ENCODE results near the gene PDCD1LG2. TPM values are rescaled to one million over a fixed set of nuclear protein-coding genes. Genes with fewer than 3 reads are reported as not detected.
A peak's percentile ranks its signal among the peaks of the same experiment; 100 is the strongest.

Gene PDCD1LG2
- total RNA-seq, 1 experiment from 2014 or later: 18.4 TPM

DNA sequence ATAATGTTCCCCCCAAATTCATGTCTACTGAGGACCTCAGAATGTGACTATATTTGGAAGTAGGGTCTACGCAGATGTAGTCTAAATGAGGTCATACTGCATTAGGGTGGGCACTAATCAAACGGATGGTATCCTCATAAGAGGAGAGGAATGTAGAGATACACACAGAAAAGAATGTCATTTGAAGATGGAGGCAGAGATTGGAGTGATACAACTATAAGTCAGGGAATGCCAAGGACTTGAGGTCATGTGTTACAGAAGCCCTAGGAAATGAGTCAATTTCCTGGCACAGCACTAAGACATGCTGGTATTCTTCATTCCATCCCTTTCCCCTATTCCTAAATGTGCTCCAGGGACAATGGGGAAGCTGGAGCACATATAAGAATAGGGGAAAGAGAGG, 758 bp upstream of the PDCD1LG2 start:
- DNase-seq (ENCODE audit: low read depth in 1 of 2, low spot score in 2 of 2): peak; percentile 62 to 87
- Histone ChIP-seq H3K4me1 (replicated peaks) (peaks cover 53% of the 10 kb centered on the region), H3K27ac (peak overlapping the region; percentile 99), H3K9me3 (replicated peaks) (no peaks in the 10 kb centered on the region), H3K4me3 (no peak overlapping the region; the same call in 1 of the 2 replicates), H3K36me3 (no peaks in the 10 kb centered on the region), H3K27me3 (replicated peaks) (no peaks in the 10 kb centered on the region)

GRCh38 chr9:5510989-5511388, 658 bp downstream of the PDCD1LG2 start:
- Histone ChIP-seq H3K4me3 (peak overlapping the region; percentile 35), H3K27ac (peak overlapping the region; percentile 99), H3K9me3 (replicated peaks) (no peaks in the 10 kb centered on the region), H3K36me3 (peaks cover under 1% of the 10 kb centered on the region; the same call in 1 of the 2 replicates), H3K4me1 (replicated peaks) (peaks cover 58% of the 10 kb centered on the region), H3K27me3 (replicated peaks) (no peaks in the 10 kb centered on the region)
- peak in 1 of 2 experiments; percentile 43 for DNase-seq (ENCODE audit: low read depth in 1 of 2, low spot score in 2 of 2)

- Histone ChIP-seq H3K27me3 (replicated peaks) (no peaks in the 10 kb centered on the region), H3K36me3 (peaks cover 5% of the 10 kb centered on the region; the same call in 1 of the 2 replicates), H3K4me3 (peak overlapping the region; percentile 35), H3K4me1 (replicated peaks) (peaks cover 58% of the 10 kb centered on the region), H3K27ac (peak overlapping the region; percentile 99), H3K9me3 (replicated peaks) (no peaks in the 10 kb centered on the region)
- DNase-seq (ENCODE audit: low read depth in 1 of 2, low spot score in 2 of 2): no peak
Measured at GRCh38 chr9:5511476-5511875, 1.1 kb downstream of the PDCD1LG2 start.

- H3K36me3 ChIP-seq: peaks cover 5% of the 10 kb centered on the region; the same call in 1 of the 2 replicates
- no peak for DNase-seq (ENCODE audit: low read depth in 1 of 2, low spot score in 2 of 2)
- H3K4me1 ChIP-seq (replicated peaks): peaks cover 58% of the 10 kb centered on the region
- no peaks in the 10 kb centered on the region for H3K27me3 ChIP-seq (replicated peaks)
- H3K27ac ChIP-seq: peak overlapping the region; percentile 99; the same call in 1 of the 2 replicates
- no peaks in the 10 kb centered on the region for H3K9me3 ChIP-seq (replicated peaks)
- H3K4me3 ChIP-seq: peak overlapping the region; percentile 35
Measured at GRCh38 chr9:5511935-5512580, 1.7 kb downstream of the PDCD1LG2 start.

DNA sequence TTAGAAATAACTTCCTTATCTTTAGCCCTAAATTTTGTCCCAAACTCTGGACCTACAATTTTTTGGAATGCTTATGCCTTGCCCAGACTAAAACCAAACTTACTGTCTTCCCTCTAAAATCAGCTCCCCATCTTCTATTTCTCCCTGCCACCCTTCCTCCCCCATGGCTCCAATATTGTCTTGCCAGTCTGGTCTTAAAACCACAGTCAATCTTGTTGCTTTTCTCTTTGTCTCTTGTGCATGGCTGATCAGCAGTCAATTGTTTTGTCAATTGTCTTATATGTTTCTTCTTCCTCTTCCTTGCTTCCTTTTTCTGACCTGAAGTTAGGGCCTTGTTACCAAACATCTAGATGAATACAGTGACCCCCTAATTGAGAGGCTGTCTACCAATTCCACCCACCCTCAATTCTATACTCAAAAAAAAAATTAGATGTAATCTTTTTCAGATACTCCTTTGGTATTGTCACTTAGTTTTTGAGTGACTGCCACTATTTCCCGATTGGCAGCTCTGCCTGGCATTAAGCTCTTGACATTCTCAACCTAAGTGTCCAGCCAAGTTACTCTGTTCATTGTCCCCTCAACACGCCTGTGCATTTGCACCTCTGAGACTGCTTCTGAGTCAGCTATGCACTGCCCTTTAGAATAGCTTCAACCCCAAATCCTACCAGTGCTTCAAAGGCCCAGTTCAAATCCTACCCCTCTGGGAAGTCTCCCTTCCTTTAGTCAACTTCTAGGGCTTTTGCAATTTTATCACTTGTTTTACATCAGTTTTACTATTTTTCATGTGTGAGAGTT, 2.5 kb downstream of the PDCD1LG2 start:
- no peaks in the 10 kb centered on the region for H3K27me3 ChIP-seq (replicated peaks)
- no peaks in the 10 kb centered on the region for H3K9me3 ChIP-seq (replicated peaks)
- no peak overlapping the region for H3K4me3 ChIP-seq
- no peak for DNase-seq (ENCODE audit: low read depth in 1 of 2, low spot score in 2 of 2)
- H3K36me3 ChIP-seq: peaks cover 5% of the 10 kb centered on the region; the same call in 1 of the 2 replicates
- peaks cover 58% of the 10 kb centered on the region for H3K4me1 ChIP-seq (replicated peaks)
- 0 out of 2 replicates have a peak overlapping the region, but pooled peaks have one; percentile 99 for H3K27ac ChIP-seq

- Histone ChIP-seq H3K4me3 (no peak overlapping the region), H3K4me1 (replicated peaks) (peaks cover 50% of the 10 kb centered on the region), H3K9me3 (replicated peaks) (no peaks in the 10 kb centered on the region), H3K27me3 (replicated peaks) (no peaks in the 10 kb centered on the region), H3K27ac (0 out of 2 replicates have a peak overlapping the region, but pooled peaks have one; percentile 11), H3K36me3 (peaks cover 5% of the 10 kb centered on the region; the same call in 1 of the 2 replicates)
- no peak for DNase-seq (ENCODE audit: low read depth in 1 of 2, low spot score in 2 of 2)
Measured at GRCh38 chr9:5513966-5514616, 3.8 kb downstream of the PDCD1LG2 start.

GRCh38 chr9:5514617-5515260, 4.4 kb downstream of the PDCD1LG2 start:
- H3K9me3 ChIP-seq (replicated peaks): no peaks in the 10 kb centered on the region
- peaks cover 5% of the 10 kb centered on the region; the same call in 1 of the 2 replicates for H3K36me3 ChIP-seq
- H3K4me3 ChIP-seq: no peak overlapping the region
- no peaks in the 10 kb centered on the region for H3K27me3 ChIP-seq (replicated peaks)
- DNase-seq (ENCODE audit: low read depth in 1 of 2, low spot score in 2 of 2): no peak
- H3K4me1 ChIP-seq (replicated peaks): peaks cover 44% of the 10 kb centered on the region
- H3K27ac ChIP-seq: no peak overlapping the region

DNA sequence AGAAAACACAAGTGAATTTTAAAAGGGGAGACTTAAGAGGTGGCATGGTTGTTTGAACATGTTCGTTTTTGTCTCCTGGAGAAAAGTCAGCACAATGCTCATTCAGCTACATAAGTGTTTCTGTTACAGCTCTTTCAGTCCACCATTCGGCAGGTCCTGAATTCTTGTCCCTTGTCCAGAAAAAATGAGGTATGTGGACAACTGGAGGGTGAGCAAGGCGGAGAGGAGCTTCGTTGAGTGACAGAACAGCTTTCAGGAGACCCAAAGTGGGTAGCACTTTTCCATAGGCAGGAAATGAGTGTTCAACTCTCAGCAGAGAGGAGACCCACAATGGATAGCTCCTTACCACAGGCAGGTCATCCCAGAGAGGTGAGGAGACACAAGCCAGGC, 4.9 kb downstream of the PDCD1LG2 start:
- Histone ChIP-seq H3K4me1 (replicated peaks) (peaks cover 39% of the 10 kb centered on the region), H3K4me3 (no peak overlapping the region), H3K27ac (no peak overlapping the region), H3K9me3 (replicated peaks) (no peaks in the 10 kb centered on the region), H3K27me3 (replicated peaks) (no peaks in the 10 kb centered on the region), H3K36me3 (peaks cover 5% of the 10 kb centered on the region; the same call in 1 of the 2 replicates)
- no peak for DNase-seq (ENCODE audit: low read depth in 1 of 2, low spot score in 2 of 2)

- no peaks in the 10 kb centered on the region for H3K9me3 ChIP-seq (replicated peaks)
- no peak for DNase-seq (ENCODE audit: low read depth in 1 of 2, low spot score in 2 of 2)
- peaks cover 31% of the 10 kb centered on the region for H3K4me1 ChIP-seq (replicated peaks)
- no peak overlapping the region for H3K4me3 ChIP-seq
- H3K27ac ChIP-seq: no peak overlapping the region
- peaks cover 5% of the 10 kb centered on the region; the same call in 1 of the 2 replicates for H3K36me3 ChIP-seq
- no peaks in the 10 kb centered on the region for H3K27me3 ChIP-seq (replicated peaks)
Measured at GRCh38 chr9:5516453-5517220, 6.3 kb downstream of the PDCD1LG2 start.

GRCh38 chr9:5518171-5518936, 8.0 kb downstream of the PDCD1LG2 start:
- Histone ChIP-seq H3K4me1 (replicated peaks) (peaks cover 14% of the 10 kb centered on the region), H3K36me3 (peaks cover 5% of the 10 kb centered on the region; the same call in 1 of the 2 replicates), H3K4me3 (no peak overlapping the region), H3K27ac (no peak overlapping the region), H3K27me3 (replicated peaks) (no peaks in the 10 kb centered on the region), H3K9me3 (replicated peaks) (no peaks in the 10 kb centered on the region)
- DNase-seq (ENCODE audit: low read depth in 1 of 2, low spot score in 2 of 2): no peak

DNA sequence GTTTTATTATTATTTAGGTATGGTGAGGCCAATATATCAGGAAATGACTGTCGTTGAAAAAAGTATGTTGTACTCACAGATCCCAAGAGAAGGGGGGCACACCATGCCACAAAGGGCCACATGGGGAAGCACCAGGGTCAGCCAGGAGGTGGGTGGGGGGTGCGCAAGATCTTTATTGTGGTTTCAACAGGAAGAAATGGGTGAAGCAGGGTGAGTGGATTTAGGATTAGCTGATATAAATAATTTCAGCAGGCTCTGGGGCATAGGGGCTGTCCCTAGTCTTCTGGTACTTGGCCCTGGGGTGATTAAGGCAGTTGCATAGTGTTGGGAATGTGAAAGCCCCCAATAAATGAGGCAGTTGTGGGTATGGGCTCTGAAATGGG, 8.6 kb downstream of the PDCD1LG2 start:
- no peak overlapping the region for H3K27ac ChIP-seq

GRCh38 chr9:5524090-5524489, 13.8 kb downstream of the PDCD1LG2 start:
- H3K9me3 ChIP-seq (replicated peaks): no peaks in the 10 kb centered on the region
- no peak for DNase-seq (ENCODE audit: low read depth in 1 of 2, low spot score in 2 of 2)
- no peaks in the 10 kb centered on the region; the same call in 1 of the 2 replicates for H3K36me3 ChIP-seq
- no peak overlapping the region for H3K27ac ChIP-seq
- H3K4me1 ChIP-seq (replicated peaks): peaks cover 9% of the 10 kb centered on the region
- H3K4me3 ChIP-seq: no peak overlapping the region
- no peaks in the 10 kb centered on the region for H3K27me3 ChIP-seq (replicated peaks)

More for the DNA sequence above, 8.6 kb downstream of the PDCD1LG2 start:
- no peak overlapping the region for H3K4me3 ChIP-seq
- H3K27me3 ChIP-seq (replicated peaks): no peaks in the 10 kb centered on the region
- no peak for DNase-seq (ENCODE audit: low read depth in 1 of 2, low spot score in 2 of 2)
- H3K9me3 ChIP-seq (replicated peaks): no peaks in the 10 kb centered on the region
- H3K36me3 ChIP-seq: peaks cover 5% of the 10 kb centered on the region; the same call in 1 of the 2 replicates
- peaks cover 9% of the 10 kb centered on the region for H3K4me1 ChIP-seq (replicated peaks)

Measured in SJSA1 (cell line).